DMS53 treated with DMSO at 0.1 percent for 48 hours (cell line): ENCODE measurements around the gene TRIM62.
"Not testable (repeated sequence)": the region's sequence is repeated elsewhere in the genome, so short reads cannot be mapped to it uniquely, and the experiment has no call there.

ENCODE experiments used
- DNase-seq: peaks from one replicate; lab custom pipeline; 2025; ENCODE audit not compliant: unreplicated experiment; lab: John Stamatoyannopoulos, UW

TRIM62 gene

DNA sequence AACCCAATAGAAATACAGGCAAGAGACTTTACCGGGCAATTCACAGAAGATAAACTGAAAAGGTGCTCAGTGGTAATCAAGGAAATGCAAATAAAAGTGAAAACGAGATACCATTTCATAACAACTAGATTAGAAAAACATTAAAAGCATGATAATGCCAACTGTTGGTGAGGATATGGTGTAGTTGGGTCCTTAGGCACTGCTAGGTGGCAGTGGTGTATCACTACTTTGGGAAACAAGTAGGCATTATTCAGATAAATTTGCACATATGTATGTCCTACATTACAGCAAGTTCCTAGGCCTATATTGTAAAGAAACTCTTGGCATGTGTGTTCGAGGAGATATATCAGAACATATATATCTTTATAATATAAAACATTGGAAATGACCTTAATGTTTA is 69.9 kb downstream of the TRIM62 start:
- DNase-seq = no peak

DNA sequence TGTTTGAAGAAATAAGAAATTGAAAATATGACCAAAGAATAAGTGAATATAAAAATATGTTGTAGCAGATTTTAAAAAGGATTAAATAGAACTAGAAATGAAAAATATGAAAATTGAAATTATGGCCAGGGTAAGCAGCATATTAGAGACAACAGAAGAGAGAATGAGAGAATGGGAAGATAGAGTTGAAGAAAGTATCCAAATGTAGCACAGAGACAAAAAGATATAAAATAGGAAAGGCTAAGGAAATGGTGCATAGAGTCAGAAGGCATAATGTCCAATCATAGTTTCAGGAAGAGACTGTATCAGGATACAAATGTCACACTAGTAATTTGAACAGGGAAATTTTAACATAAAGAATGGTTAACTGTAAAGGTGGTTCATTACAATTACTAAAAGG is 71.4 kb downstream of the TRIM62 start:
- no peak for DNase-seq

- DNase-seq = not testable (repeated sequence)
These were observed 81.8 kb downstream of the TRIM62 start for GRCh38 chr1:33100119-33100415.

DNA sequence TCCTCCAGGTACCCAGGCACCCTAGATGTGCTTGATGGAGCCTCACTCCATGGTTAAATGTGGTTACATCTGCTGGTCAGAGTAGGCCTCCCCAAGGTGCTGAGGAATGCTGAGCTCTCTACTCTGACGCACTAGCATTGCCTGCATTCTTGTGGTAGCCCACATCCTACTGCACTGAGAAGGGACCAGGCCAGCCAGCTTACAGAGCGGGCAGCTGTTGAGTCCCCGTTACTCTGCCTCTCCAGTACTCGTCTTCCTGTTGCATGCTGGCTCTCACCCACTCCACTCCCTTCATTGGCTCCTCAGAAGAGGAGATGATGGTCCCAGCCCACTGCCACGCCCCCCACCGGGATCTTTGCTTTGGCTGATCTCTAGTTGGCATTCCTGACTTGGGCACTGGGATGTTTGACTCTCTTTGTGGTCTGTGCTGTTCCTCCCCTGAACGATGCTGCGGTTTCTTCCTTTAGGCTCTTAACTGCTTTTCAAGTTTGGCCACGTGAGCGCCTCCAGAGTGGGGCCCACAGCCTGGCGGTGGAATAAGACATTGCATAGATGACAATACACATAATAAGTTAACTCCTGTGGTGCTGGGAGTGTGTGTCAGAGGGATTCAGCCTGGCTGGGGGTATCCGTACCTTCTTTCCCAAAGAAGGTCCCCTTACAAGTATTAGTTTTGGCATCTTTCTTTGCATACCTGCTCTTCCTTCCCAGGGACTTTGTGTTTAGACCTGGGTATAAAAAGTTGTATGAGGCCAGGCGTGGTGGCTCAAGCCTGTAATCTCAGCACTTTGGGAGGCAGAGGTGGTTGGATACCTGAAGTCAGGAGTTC is 82.3 kb downstream of the TRIM62 start:
- DNase-seq = no peak

- no peak for DNase-seq
These were observed 83.5 kb downstream of the TRIM62 start for GRCh38 chr1:33098371-33098770.

- no peak for DNase-seq
These were observed 84.1 kb downstream of the TRIM62 start for GRCh38 chr1:33097762-33098161.

GRCh38 chr1:33097137-33097611 is 84.7 kb downstream of the TRIM62 start:
- no peak for DNase-seq

GRCh38 chr1:33096363-33097005 is 85.4 kb downstream of the TRIM62 start:
- DNase-seq = no peak
